IPS-20b (cell line): ENCODE measurements around the gene ORC5.

Source experiments
- H3K27ac ChIP-seq: one replicate; pipeline ENCODE4 v1.5.1; 2013; ENCODE audit warnings: low read length
- H3K27me3 ChIP-seq: 2 replicates; pipeline ENCODE4 v1.6.1; 2013; ENCODE audit warnings: mild to moderate bottlenecking, low read length, inconsistent platforms; ENCODE audit not compliant: insufficient read depth
- H3K36me3 ChIP-seq: 2 replicates; pipeline ENCODE4 v1.6.1; 2013; ENCODE audit warnings: low read depth, mild to moderate bottlenecking, inconsistent platforms, low read length, moderate library complexity; ENCODE audit not compliant: insufficient read depth
- H3K4me1 ChIP-seq: 2 replicates; pipeline ENCODE4 v1.6.1; 2013; ENCODE audit warnings: mild to moderate bottlenecking, control low read depth, inconsistent platforms, low read length, moderate library complexity; ENCODE audit not compliant: insufficient read depth
- H3K4me3 ChIP-seq: 2 replicates; pipeline ENCODE4 v1.5.1; 2013; ENCODE audit warnings: mild to moderate bottlenecking, low read length, inconsistent platforms
- H3K9ac ChIP-seq: 2 replicates; pipeline ENCODE4 v1.6.1; 2013; ENCODE audit warnings: low read depth, mild to moderate bottlenecking, inconsistent platforms, low read length, moderate library complexity
- H3K9me3 ChIP-seq: 2 replicates; pipeline ENCODE4 v1.6.1; 2013; ENCODE audit warnings: mild to moderate bottlenecking, low read depth, low read length, inconsistent platforms; ENCODE audit not compliant: insufficient read depth

ORC5 gene

GRCh38 chr7:104230606-104231005, 22.8 kb upstream of the ORC5 start:
- H3K4me3 ChIP-seq: no peak overlapping the region
- H3K27ac ChIP-seq: no peak overlapping the region
- 0 out of 2 replicates have a peak, but pooled peaks cover 6% of the 10 kb centered on the region for H3K27me3 ChIP-seq
- no peak overlapping the region for H3K9ac ChIP-seq
- H3K9me3 ChIP-seq: no peaks in the 10 kb centered on the region
- H3K4me1 ChIP-seq: no peaks in the 10 kb centered on the region
- no peaks in the 10 kb centered on the region for H3K36me3 ChIP-seq

- Histone ChIP-seq H3K27me3 (0 out of 2 replicates have a peak, but pooled peaks cover 6% of the 10 kb centered on the region), H3K4me1 (no peaks in the 10 kb centered on the region), H3K9ac (no peak overlapping the region), H3K36me3 (no peaks in the 10 kb centered on the region), H3K9me3 (no peaks in the 10 kb centered on the region), H3K27ac (no peak overlapping the region), H3K4me3 (no peak overlapping the region)
These were observed 20.6 kb upstream of the ORC5 start for GRCh38 chr7:104228442-104228841.

- no peaks in the 10 kb centered on the region for H3K4me1 ChIP-seq
- 0 out of 2 replicates have a peak, but pooled peaks cover under 1% of the 10 kb centered on the region for H3K27me3 ChIP-seq
- no peak overlapping the region for H3K27ac ChIP-seq
- no peaks in the 10 kb centered on the region for H3K9me3 ChIP-seq
- no peak overlapping the region for H3K9ac ChIP-seq
- no peak overlapping the region for H3K4me3 ChIP-seq
- H3K36me3 ChIP-seq: no peaks in the 10 kb centered on the region
These were observed 17.6 kb upstream of the ORC5 start for GRCh38 chr7:104225451-104225850.

GRCh38 chr7:104217620-104218019, 9.8 kb upstream of the ORC5 start:
- Histone ChIP-seq H3K36me3 (no peaks in the 10 kb centered on the region), H3K27ac (no peak overlapping the region), H3K27me3 (no peaks in the 10 kb centered on the region), H3K4me3 (no peak overlapping the region), H3K4me1 (no peaks in the 10 kb centered on the region), H3K9me3 (peaks cover 4% of the 10 kb centered on the region; the same call in 1 of the 2 replicates), H3K9ac (no peak overlapping the region)

GRCh38 chr7:104209063-104209462, 1.2 kb upstream of the ORC5 start:
- Histone ChIP-seq H3K27me3 (no peaks in the 10 kb centered on the region), H3K4me3 (no peak overlapping the region)

GRCh38 chr7:104208421-104208780, 588 bp upstream of the ORC5 start:
- H3K27ac ChIP-seq: peak overlapping the region; percentile 30
- H3K9ac ChIP-seq: peak overlapping the region; percentile 99
- H3K4me3 ChIP-seq: peak overlapping the region; percentile 100
- peaks cover 8% of the 10 kb centered on the region for H3K36me3 ChIP-seq
- H3K9me3 ChIP-seq: peaks cover 8% of the 10 kb centered on the region
- peaks cover 2% of the 10 kb centered on the region; the same call in 1 of the 2 replicates for H3K4me1 ChIP-seq
- no peaks in the 10 kb centered on the region for H3K27me3 ChIP-seq

More at GRCh38 chr7:104209063-104209462, 1.2 kb upstream of the ORC5 start:
- Histone ChIP-seq H3K9ac (no peak overlapping the region), H3K36me3 (peaks cover 1% of the 10 kb centered on the region; the same call in 1 of the 2 replicates), H3K9me3 (peaks cover 8% of the 10 kb centered on the region), H3K4me1 (peaks cover 2% of the 10 kb centered on the region; the same call in 1 of the 2 replicates), H3K27ac (no peak overlapping the region)

- H3K4me3 ChIP-seq: peak overlapping the region; percentile 100
- peaks cover 2% of the 10 kb centered on the region; the same call in 1 of the 2 replicates for H3K4me1 ChIP-seq
- peaks cover 8% of the 10 kb centered on the region for H3K9me3 ChIP-seq
- H3K27me3 ChIP-seq: no peaks in the 10 kb centered on the region
- peak overlapping the region; percentile 99 for H3K9ac ChIP-seq
- peaks cover 18% of the 10 kb centered on the region for H3K36me3 ChIP-seq
- H3K27ac ChIP-seq: peak overlapping the region; percentile 30
These were observed 474 bp downstream of the ORC5 start for GRCh38 chr7:104207348-104207730.

- H3K27ac ChIP-seq: no peak overlapping the region
- H3K4me1 ChIP-seq: peaks cover 2% of the 10 kb centered on the region; the same call in 1 of the 2 replicates
- no peaks in the 10 kb centered on the region for H3K27me3 ChIP-seq
- peaks cover 8% of the 10 kb centered on the region for H3K9me3 ChIP-seq
- H3K9ac ChIP-seq: peak overlapping the region; percentile 99
- peak overlapping the region; percentile 100 for H3K4me3 ChIP-seq
- H3K36me3 ChIP-seq: peaks cover 23% of the 10 kb centered on the region
These were observed 972 bp downstream of the ORC5 start for GRCh38 chr7:104206841-104207240.

- Histone ChIP-seq H3K9ac (no peak overlapping the region), H3K36me3 (peaks cover 97% of the 10 kb centered on the region), H3K9me3 (peaks cover 18% of the 10 kb centered on the region), H3K4me3 (no peak overlapping the region), H3K4me1 (no peaks in the 10 kb centered on the region), H3K27me3 (no peaks in the 10 kb centered on the region), H3K27ac (no peak overlapping the region)
These were observed 9.0 kb downstream of the ORC5 start for GRCh38 chr7:104198673-104199278.

GRCh38 chr7:104196161-104196560, 11.7 kb downstream of the ORC5 start:
- Histone ChIP-seq H3K27me3 (no peaks in the 10 kb centered on the region), H3K4me3 (no peak overlapping the region), H3K9me3 (peaks cover 18% of the 10 kb centered on the region), H3K9ac (no peak overlapping the region), H3K36me3 (peaks cover 87% of the 10 kb centered on the region), H3K27ac (no peak overlapping the region), H3K4me1 (no peaks in the 10 kb centered on the region)

- Histone ChIP-seq H3K4me3 (no peak overlapping the region), H3K27ac (no peak overlapping the region), H3K9me3 (no peaks in the 10 kb centered on the region)
These were observed 15.4 kb downstream of the ORC5 start for GRCh38 chr7:104192434-104192833.

GRCh38 chr7:104185346-104185745, 22.5 kb downstream of the ORC5 start:
- H3K4me3 ChIP-seq: no peak overlapping the region
- no peak overlapping the region for H3K27ac ChIP-seq
- H3K36me3 ChIP-seq: peaks cover 91% of the 10 kb centered on the region
- peaks cover 20% of the 10 kb centered on the region for H3K9me3 ChIP-seq
- no peaks in the 10 kb centered on the region for H3K4me1 ChIP-seq
- no peaks in the 10 kb centered on the region for H3K27me3 ChIP-seq
- H3K9ac ChIP-seq: no peak overlapping the region

More at GRCh38 chr7:104192434-104192833, 15.4 kb downstream of the ORC5 start:
- Histone ChIP-seq H3K27me3 (no peaks in the 10 kb centered on the region), H3K9ac (no peak overlapping the region), H3K36me3 (peaks cover 78% of the 10 kb centered on the region), H3K4me1 (no peaks in the 10 kb centered on the region)
